Activated CD4-positive, CD25-positive, alpha-beta regulatory T cell (primary cell): ENCODE data around the gene ZNF511.

Source experiments
- DNase-seq, 4 experiments: peaks; one replicate each; lab custom pipeline; 2025; lab: John Stamatoyannopoulos, UW

The ZNF511 gene

DNA sequence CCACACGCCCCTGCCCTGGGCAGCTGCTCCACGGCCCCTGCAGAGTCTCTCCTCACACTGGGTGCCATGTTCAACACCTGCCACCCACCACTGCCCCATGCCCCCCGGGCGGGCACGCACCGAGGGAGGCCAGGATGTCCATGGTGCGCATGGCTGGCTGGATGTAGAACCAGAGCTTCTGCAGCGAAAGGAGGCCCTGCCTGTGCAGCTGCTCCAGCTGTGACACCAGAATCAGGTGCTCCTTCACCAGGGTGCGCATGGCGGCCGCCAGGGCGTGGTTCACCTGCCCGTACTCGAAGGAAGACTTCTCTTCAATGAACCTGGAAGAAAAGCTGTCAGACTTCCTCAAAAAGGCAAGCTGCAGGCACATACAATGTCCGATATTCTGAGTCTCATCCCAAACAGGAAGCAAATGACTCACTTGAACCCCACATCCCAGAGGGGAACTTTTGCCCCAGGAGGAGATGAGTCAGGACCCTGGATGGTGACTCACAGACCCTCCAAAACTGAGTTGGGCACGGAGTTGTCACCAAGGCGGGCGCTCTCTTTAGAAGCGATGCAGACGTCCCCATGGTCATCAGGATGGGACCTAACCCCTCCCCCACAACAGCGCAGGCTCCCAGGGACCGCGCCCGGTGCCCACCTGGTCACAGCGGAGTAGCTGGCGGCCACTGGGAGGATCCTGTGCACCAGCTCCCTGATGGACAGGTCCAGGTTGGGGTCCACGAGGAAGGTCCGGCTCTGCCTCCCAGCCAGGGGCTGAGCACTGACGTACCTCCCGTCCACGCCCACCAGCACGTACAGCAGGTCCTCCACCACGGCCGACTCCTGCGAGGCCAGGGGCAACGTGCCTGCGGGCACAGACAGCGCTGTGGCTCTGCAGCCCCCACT lies 15.6 kb upstream of the ZNF511 start:
- DNase-seq = no peak

DNA sequence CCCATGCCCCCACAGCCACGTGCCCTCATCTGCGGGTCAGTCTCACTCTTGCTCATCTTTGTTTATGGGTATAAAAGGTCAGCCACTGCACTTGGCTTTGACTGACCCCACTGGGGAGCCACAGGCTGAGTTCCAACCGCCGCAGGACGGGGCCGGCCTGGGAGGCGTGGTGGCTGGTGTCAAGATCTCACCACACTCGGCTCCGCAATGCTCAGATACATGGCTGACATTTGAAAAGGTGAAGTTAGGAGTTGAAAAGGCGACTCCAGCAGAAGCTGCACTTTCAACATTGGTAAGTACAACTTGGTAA lies 14.9 kb upstream of the ZNF511 start:
- DNase-seq = no peak

- DNase-seq = no peak
Observed at GRCh38 chr10:133294189-133294588, 14.5 kb upstream of the ZNF511 start.

- no peak for DNase-seq
Observed at GRCh38 chr10:133295426-133296320, 13.0 kb upstream of the ZNF511 start.

- DNase-seq = no peak
Observed at GRCh38 chr10:133297504-133297903, 11.2 kb upstream of the ZNF511 start.

GRCh38 chr10:133298466-133298865 lies 10.2 kb upstream of the ZNF511 start:
- DNase-seq = no peak

DNA sequence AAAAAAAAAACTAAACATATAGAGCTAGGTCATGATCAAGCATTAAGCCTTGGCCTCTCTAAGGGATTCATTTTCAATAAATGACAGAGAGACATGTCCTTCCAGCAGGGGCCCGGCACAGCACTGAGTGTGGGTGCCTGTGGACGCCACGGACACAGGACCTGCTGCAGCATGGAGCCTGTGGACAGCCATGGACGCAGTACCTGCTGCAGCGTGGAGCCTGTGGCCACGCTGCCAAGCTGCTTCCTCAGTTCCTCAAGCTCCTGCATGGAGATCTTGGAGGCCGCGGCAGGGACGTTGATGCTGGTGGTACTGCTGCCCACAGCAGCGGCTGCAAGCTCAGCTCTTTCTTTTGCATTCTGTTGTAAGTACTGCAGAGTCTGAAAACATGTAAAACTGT lies 9.5 kb upstream of the ZNF511 start:
- no peak for DNase-seq

GRCh38 chr10:133299738-133300137 lies 9.0 kb upstream of the ZNF511 start:
- DNase-seq = no peak

DNA sequence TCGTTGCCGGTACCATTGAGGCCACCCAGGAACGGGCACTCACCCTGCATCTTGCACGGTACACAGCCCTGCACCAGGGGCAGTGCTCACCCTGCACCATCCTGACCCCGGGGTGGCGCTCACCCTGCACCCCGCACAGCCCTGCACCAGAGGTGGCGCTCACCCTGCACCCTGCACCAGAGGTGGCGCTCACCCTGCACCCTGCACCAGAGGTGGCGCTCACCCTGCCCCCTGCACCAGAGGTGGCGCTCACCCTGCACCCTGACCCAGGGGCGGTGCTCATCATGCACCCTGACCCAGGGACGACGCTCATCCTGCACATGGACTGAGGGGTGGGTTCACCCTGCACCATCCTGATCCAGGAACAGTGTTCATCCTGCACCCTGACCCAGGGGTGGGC lies 6.5 kb upstream of the ZNF511 start:
- no peak for DNase-seq

DNA sequence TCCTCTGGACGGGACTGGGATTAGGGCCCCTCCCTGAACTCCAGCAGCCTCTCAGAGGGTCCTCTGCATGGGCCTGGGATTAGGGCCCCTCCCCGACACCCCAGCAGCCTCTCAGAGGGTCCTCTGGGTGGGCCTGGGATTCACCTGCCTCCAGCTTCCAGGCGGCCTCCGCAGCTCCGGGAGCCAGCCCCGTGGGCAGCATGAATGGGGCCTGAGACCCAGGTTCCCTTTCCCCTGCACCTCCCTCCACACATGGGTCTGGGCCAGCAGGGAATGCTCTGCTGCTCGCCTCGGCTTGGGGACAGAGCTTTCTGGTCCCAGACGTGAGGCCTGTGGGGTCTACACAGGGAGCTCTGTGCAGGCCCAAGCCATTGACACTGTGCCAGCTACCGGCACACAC lies 5.5 kb upstream of the ZNF511 start:
- no peak for DNase-seq

DNA sequence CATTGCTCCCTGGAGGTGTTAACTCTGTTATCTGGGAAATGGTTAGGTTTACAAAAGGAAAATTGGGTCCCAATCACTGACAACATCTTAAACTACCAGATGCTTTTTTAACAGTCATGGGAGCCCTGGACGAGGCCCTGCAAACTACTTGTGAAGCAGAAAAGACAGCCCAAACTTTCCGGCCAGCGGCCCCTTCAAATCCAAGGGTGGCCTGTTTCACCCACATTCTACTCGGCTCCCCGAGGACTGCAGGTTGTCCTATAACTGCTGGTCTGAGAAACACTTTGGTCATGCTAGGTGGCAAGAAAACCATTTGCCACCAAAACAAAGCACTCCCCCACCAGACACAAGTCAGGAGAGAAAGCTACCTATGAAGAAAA lies 2.6 kb upstream of the ZNF511 start:
- DNase-seq = no peak

- no peak for DNase-seq
Observed at GRCh38 chr10:133306941-133307379, 1.8 kb upstream of the ZNF511 start.

- DNase-seq = peak; percentile 59 to 73 (median 67)
Observed at GRCh38 chr10:133307776-133308420, 816 bp upstream of the ZNF511 start.

DNA sequence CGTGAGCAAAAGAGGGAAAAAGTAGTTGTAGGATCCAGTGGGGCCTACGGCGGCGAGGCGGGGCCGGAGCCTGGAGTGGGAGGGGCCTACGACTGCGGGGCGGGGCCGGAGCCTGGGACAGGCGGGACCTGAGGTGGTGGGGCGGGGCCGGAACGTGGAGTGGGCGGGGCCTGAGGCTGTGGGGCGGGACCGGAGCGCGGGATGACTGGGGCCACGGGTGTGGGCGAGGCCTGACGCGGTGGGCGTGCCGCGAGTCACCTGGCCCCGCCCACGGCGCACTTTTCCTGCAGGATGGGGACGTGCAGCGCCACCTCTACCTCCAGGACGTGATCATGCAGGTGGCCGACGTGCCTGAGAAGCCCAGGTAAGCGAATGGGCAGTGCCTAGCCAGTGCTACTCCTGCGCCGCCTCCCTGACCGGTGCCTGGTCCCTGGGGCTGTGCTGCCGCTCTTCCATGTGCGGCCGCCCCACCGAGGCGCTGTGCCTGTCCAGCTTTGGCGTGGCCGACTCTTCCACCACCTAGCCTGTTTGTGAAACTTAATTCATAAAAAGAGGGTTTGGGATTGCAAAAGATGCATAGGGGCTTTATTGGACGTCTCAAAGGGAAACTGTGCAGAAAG lies 496 bp downstream of the ZNF511 start:
- DNase-seq = peak; percentile 86 to 94 (median 90)

- DNase-seq = no peak
Observed at GRCh38 chr10:133309720-133310398, 1.1 kb downstream of the ZNF511 start.

GRCh38 chr10:133310399-133310755 lies 1.7 kb downstream of the ZNF511 start:
- DNase-seq = no peak

DNA sequence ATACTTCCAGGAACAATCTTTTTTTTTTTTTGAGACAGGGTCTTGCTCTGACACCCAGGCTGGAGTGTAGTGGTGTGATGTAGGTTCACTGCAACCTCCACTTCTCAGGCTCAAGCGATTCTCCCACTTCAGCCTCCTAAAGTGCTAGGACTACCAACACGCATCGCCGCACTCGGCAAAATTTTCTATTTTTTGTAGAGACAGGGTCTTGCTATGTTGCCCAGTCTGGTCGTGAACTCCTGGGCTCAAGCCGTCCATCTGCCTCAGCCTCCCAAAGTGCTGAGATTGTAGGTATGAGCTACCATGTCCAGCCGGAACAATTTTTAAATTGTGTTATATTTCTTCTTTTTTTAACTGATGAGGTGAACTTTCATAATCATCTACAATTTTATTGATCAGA lies 2.1 kb downstream of the ZNF511 start:
- DNase-seq = no peak

DNA sequence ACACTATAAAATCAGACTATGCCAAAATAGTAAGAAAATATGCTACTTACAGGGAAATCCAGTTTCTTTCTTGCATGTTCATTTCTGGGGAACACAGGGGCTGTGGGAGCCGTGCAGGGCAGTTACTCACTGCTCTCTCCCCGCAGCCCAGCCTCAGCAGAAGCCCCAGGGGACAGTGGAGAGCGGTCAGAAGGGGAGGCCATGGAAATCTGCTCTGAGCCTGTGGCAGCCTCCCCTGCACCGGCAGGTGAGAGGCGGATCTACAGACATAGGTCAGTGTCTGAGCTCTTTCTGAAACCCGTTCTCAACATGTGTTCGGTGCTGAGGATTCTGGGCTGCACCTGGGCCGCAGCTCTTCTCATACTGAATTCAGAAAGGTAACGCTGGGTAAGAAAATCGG lies 2.9 kb downstream of the ZNF511 start:
- DNase-seq = no peak

DNA sequence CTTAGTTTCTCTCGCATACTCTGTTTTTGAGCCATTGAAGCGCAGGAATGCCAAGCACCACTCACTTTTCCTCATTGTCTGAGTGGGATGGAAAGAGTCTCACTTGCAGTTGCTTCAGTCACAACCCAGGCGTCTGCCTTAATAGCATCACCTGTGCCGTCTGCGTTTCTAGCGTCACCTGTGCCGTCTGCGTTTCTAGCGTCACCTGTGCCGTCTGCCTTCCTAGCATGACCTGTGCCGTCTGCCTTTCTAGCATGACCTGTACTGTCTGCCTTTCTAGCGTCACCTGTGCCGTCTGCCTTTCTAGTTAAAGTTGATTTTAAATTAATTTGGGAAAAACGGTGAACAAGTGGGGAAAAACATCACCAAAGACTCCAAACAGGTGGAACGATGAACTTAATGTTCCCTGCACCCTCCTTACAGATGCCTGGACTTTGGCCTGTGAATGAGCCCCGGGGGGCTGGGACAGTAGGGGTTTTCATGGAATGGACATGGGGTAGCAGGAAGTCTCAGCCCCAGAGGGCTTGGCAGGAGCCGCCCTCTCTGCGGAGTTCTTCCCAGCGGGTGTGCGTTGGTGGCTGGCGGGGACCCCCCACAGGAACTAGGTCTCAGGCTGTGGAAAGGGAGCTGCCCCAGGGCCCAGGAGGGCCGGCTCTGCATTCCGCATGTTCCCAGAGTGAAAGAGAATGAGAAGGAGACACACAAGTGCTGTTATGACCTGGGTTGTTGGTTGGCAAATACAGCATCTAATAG lies 3.5 kb downstream of the ZNF511 start:
- no peak for DNase-seq

DNA sequence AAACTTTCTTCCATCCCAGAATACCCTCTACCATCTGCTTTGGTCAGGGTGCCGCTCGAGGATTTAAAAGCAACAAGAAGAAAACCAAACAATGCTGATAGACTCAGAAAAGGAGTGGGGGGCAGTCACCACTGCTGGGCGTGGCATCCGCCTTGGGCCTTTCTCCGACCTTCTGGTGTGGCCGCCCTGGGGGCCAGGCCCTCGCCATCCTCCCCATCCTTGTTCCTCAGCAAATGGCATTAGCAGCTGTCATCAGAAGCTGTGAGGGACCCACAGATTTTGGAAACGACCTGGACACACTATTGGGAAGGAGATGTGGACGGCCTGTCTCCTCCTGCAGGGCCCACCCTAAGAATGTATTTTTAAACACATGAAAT lies 4.0 kb downstream of the ZNF511 start:
- DNase-seq = no peak

GRCh38 chr10:133313192-133313591 lies 4.5 kb downstream of the ZNF511 start:
- no peak for DNase-seq
